Right lobe of liver (tissue), 6 donors: Measurements from ENCODE around the gene PDE4A. TPM values are rescaled to one million over a fixed set of nuclear protein-coding genes. Genes with fewer than 3 reads are reported as not detected.

Experiments used
- ATAC-seq, 4 donors: fragments of 200-7000 bp; cut with Tn5 transposase; one replicate each; pipeline ENCODE4 v1.9.1; 2020; ENCODE audit warnings: mild to moderate bottlenecking in 4 of 4, moderate library complexity in 4 of 4
- DNase-seq, 3 donors: peaks; one replicate each; pipeline ENCODE4 v3.0.0-alpha.2; 2020
- H3K27ac ChIP-seq, 3 donors: fragments of 200-600 bp; one replicate each; pipeline ENCODE4 v1.8.0; 2022
- H3K27me3 ChIP-seq, 2 donors: fragments of 200-600 bp; one replicate each; pipeline ENCODE4 v1.8.0; 2022
- H3K36me3 ChIP-seq, 4 donors: fragments of 200-600 bp; sonication (generic) in 1 of 4; one replicate each; pipeline versions ENCODE4 v1.5.1 to v1.8.0; 2017 to 2022; ENCODE audit warnings: control low read depth in 1 of 4
- H3K4me1 ChIP-seq, 4 donors: fragments of 200-600 bp; sonication (generic) in 1 of 4; one replicate each; pipeline versions ENCODE4 v1.5.1 to v1.8.0; 2017 to 2022; ENCODE audit warnings: control low read depth in 1 of 4
- H3K4me3 ChIP-seq, 3 donors: fragments of 200-600 bp; one replicate each; pipeline ENCODE4 v1.8.0; 2022
- H3K9me3 ChIP-seq, 4 donors: fragments of 200-600 bp; sonication (generic) in 1 of 4; one replicate each; pipeline versions ENCODE4 v1.5.1 to v1.8.0; 2017 to 2022; ENCODE audit warnings: control low read depth in 1 of 4
- CTCF ChIP-seq, 4 donors: fragments of 200-600 bp in 3 of 4; fragments of 450-650 bp in 1 of 4; IDR thresholded peaks; one replicate each; pipeline versions ENCODE4 v1.5.1 to v1.8.0; 2016 to 2022; ENCODE audit warnings: antibody characterized with exemption in 4 of 4, mild to moderate bottlenecking in 2 of 4
- POLR2A ChIP-seq: fragments of 450-650 bp; IDR thresholded peaks from one replicate; pipeline ENCODE4 v1.6.1; 2017; ENCODE audit warnings: antibody characterized with exemption, mild to moderate bottlenecking
- WGBS: methylation state at CpG from one replicate; pipeline ENCODE4 v1.1.6; 2018; ENCODE audit warnings: low coverage, low lambda C conversion rate; ENCODE audit not compliant: insufficient coverage; ENCODE audit errors: missing lambda C conversion rate; 5-methylcytosine and 5-hydroxymethylcytosine counted together
- intact Hi-C, 2 donors: fragments of 100-400 bp; cut with DNase I; formaldehyde crosslinking; loops; one replicate each; pipeline versions ENCODE4 v1.11.2 to v1.14.1; 2022
- total RNA-seq, 6 experiments: library from RNA; depleted of rRNA in 2 of 6; stranded (reverse); fragments of >200 nt in 2 of 6; fragmentation: NEBNext Ultra II Directional in 3 of 6; extraction: Animal tissue kit (Norgen Biotek cat#: 25700) in 3 of 6; gene quantifications; one replicate each; pipeline versions ENCODE4 v1.1.0 to v1.2.4, GENCODE V29; 2016 to 2023
- donor health status: DM: no; HTN: yes; CAD: no.
- donor health status: DM: no; HTN: no; CAD: no.
- donor health status: DM: no; HTN: no; CAD: no.
- donor health status: DM: no; HTN: yes; CAD: no.
- donor health status: DM: no; HTN: yes; CAD: no.

The PDE4A gene
- total RNA-seq, 6 experiments from 2014 or later, result 1.2 to 5.8 (median 2.7) TPM

GRCh38 chr19:10428996-10429381, 8.7 kb downstream of the PDE4A start:
- 61% methylated on average over 5 of the region's 5 CpGs for WGBS
- intact Hi-C loops, result no loop called here
- H3K27ac ChIP-seq, result no peak overlapping the region

GRCh38 chr19:10430505-10431253, 10.3 kb downstream of the PDE4A start:
- ATAC-seq, result peak; percentile 70 to 77 (median 70)
- peak; percentile 41 for TF ChIP-seq POLR2A
- TF ChIP-seq CTCF (IDR thresholded peaks at IDR 0.05), result no peak
- H3K4me1 ChIP-seq, result peaks cover 0 to 8% (median 0%) of the 10 kb centered on the region in 4 donors
- DNase-seq, result peak in 1 of 3 donors; percentile 66
- no peaks in the 10 kb centered on the region for H3K36me3 ChIP-seq
- no peaks in the 10 kb centered on the region for H3K27me3 ChIP-seq
- H3K9me3 ChIP-seq, result no peaks in the 10 kb centered on the region
- H3K27ac ChIP-seq, result no peak overlapping the region
- 0% methylated on average over 1 of the region's 75 CpGs for WGBS
- intact Hi-C loops, result no loop called here
- H3K4me3 ChIP-seq, result peak overlapping the region; percentile 44 to 51 (median 45)

More at GRCh38 chr19:10428996-10429381, 8.7 kb downstream of the PDE4A start:
- no peak overlapping the region for H3K4me3 ChIP-seq
- TF ChIP-seq POLR2A, result no peak
- TF ChIP-seq CTCF (IDR thresholded peaks at IDR 0.05), result no peak
- H3K36me3 ChIP-seq, result no peaks in the 10 kb centered on the region
- no peaks in the 10 kb centered on the region for H3K27me3 ChIP-seq
- DNase-seq (no peak), ATAC-seq (no peak)
- peaks cover 0 to 17% (median 5%) of the 10 kb centered on the region in 4 donors for H3K4me1 ChIP-seq
- no peaks in the 10 kb centered on the region for H3K9me3 ChIP-seq

- Histone ChIP-seq H3K4me1 (peaks cover 0 to 8% (median 0%) of the 10 kb centered on the region in 4 donors), H3K27me3 (no peaks in the 10 kb centered on the region)
Observed at GRCh38 chr19:10431254-10431942, 11.1 kb downstream of the PDE4A start.

More at GRCh38 chr19:10431254-10431942, 11.1 kb downstream of the PDE4A start:
- peak; percentile 2 to 15 (median 10) for ATAC-seq
- peak overlapping the region; percentile 38 to 49 (median 40) for H3K27ac ChIP-seq
- intact Hi-C loops, result no loop called here
- no peaks in the 10 kb centered on the region for H3K36me3 ChIP-seq
- 13% methylated on average over 10 of the region's 25 CpGs for WGBS
- no peaks in the 10 kb centered on the region for H3K9me3 ChIP-seq
- TF ChIP-seq CTCF (IDR thresholded peaks at IDR 0.05) (no peak), POLR2A (no peak)
- peak overlapping the region; percentile 44 to 51 (median 45) for H3K4me3 ChIP-seq
- DNase-seq, result no peak
